IMR-90 (cell line): ENCODE results near the gene RGMB. TPM values are rescaled to one million over a fixed set of nuclear protein-coding genes. Genes with fewer than 3 reads are reported as not detected.

Source experiments
- ATAC-seq: fragments of 200-7000 bp; cut with Tn5 transposase; 2 replicates; pipeline ENCODE4 v1.9.1; 2020; ENCODE audit warnings: low read depth, mild to moderate bottlenecking, moderate library complexity
- BruUV-seq: library from RNA; stranded (reverse); fragments of 400-500 nt; replicated peaks from 2 replicates; lab custom pipeline; 2021; lab: Mats Ljungman, UMichigan
- CTCF ChIA-PET: fragments of 300-600 bp; formaldehyde crosslinking; extraction: SDS; loops from one replicate; lab custom pipeline; 2021; ENCODE audit warnings: antibody characterized with exemption; lab: Yijun Ruan, JAX
- POLR2A ChIA-PET: fragments of 300-600 bp; sonication (Branson Sonifier 250); formaldehyde crosslinking; loops from one replicate; lab custom pipeline; 2022; ENCODE audit warnings: antibody characterized with exemption; ENCODE audit not compliant: unreplicated experiment; lab: Charles Lee
- DNase-seq: peaks from one replicate; pipeline ENCODE4 v3.0.0; 2013
- H2AFZ ChIP-seq: replicated peaks from 2 replicates; pipeline ENCODE3; 2013; ENCODE audit warnings: low read length, mild to moderate bottlenecking; ENCODE audit not compliant: poor library complexity
- H2AK5ac ChIP-seq: 2 replicates; pipeline ENCODE4 v1.6.1; 2013; ENCODE audit warnings: low read depth, low read length, inconsistent platforms
- H2AK9ac ChIP-seq: replicated peaks from 2 replicates; pipeline ENCODE3; 2013; ENCODE audit warnings: mild to moderate bottlenecking, low read depth, low read length, moderate library complexity; ENCODE audit not compliant: poor library complexity
- H2BK120ac ChIP-seq: 2 replicates; pipeline ENCODE4 v1.6.1; 2013; ENCODE audit warnings: low read depth, low read length, inconsistent platforms
- H2BK15ac ChIP-seq: 3 replicates; pipeline ENCODE4 v1.6.1; 2013; ENCODE audit warnings: low read depth, low read length, inconsistent platforms
- H2BK20ac ChIP-seq: 2 replicates; pipeline ENCODE4 v1.6.1; 2013; ENCODE audit warnings: low read depth, mild to moderate bottlenecking, inconsistent platforms, low read length, moderate library complexity
- H2BK5ac ChIP-seq: 2 replicates; pipeline ENCODE4 v1.6.1; 2013; ENCODE audit warnings: mild to moderate bottlenecking, low read depth, low read length, inconsistent platforms; ENCODE audit not compliant: poor library complexity, severe bottlenecking
- H3K14ac ChIP-seq: replicated peaks from 2 replicates; pipeline ENCODE4 v1.6.1; 2013; ENCODE audit warnings: low read depth, low read length, inconsistent platforms
- H3K18ac ChIP-seq: 2 replicates; pipeline ENCODE4 v1.6.1; 2013; ENCODE audit warnings: low read depth, low read length, control low read depth
- H3K23ac ChIP-seq: 2 replicates; pipeline ENCODE4 v1.6.1; 2013; ENCODE audit warnings: low read depth, low read length, inconsistent platforms
- H3K27ac ChIP-seq: 2 replicates; pipeline ENCODE4 v1.5.1; 2013; ENCODE audit warnings: mild to moderate bottlenecking, control low read depth, low read length; ENCODE audit not compliant: insufficient read depth
- H3K27me3 ChIP-seq: 2 replicates; pipeline ENCODE4 v1.6.1; 2013; ENCODE audit warnings: low read length; ENCODE audit not compliant: control insufficient read depth, insufficient read depth
- H3K36me3 ChIP-seq: 2 replicates; pipeline ENCODE4 v1.6.1; 2013; ENCODE audit warnings: low read length, mixed read lengths; ENCODE audit not compliant: control insufficient read depth, insufficient read depth
- H3K4ac ChIP-seq: 2 replicates; pipeline ENCODE4 v1.6.1; 2013; ENCODE audit warnings: low read depth, low read length, inconsistent platforms
- H3K4me1 ChIP-seq: 2 replicates; pipeline ENCODE4 v1.6.1; 2013; ENCODE audit warnings: low read length, mixed read lengths; ENCODE audit not compliant: control insufficient read depth, insufficient read depth
- H3K4me2 ChIP-seq: 2 replicates; pipeline ENCODE4 v1.6.1; 2013; ENCODE audit warnings: low read depth, mild to moderate bottlenecking, control low read depth, low read length, moderate library complexity
- H3K4me3 ChIP-seq: 2 replicates; pipeline ENCODE4 v1.5.1; 2013; ENCODE audit warnings: low read depth, mild to moderate bottlenecking, control low read depth, low read length, moderate library complexity; ENCODE audit not compliant: insufficient read depth
- H3K56ac ChIP-seq: 2 replicates; pipeline ENCODE4 v1.6.1; 2013; ENCODE audit warnings: low read length, inconsistent platforms; ENCODE audit not compliant: insufficient read depth; ENCODE audit errors: extremely low read depth
- H3K79me1 ChIP-seq, 2 experiments: 2 replicates each; pipeline ENCODE4 v1.6.1; 2013; ENCODE audit warnings: low read length in 2 of 2, inconsistent platforms in 1 of 2, low read depth in 1 of 2
- H3K9ac ChIP-seq: 2 replicates; pipeline ENCODE4 v1.6.1; 2013; ENCODE audit warnings: low read depth, low read length, control low read depth
- H3K9me1 ChIP-seq: 2 replicates; pipeline ENCODE4 v1.6.1; 2013; ENCODE audit warnings: low read length, inconsistent platforms; ENCODE audit not compliant: insufficient read depth
- H3K9me3 ChIP-seq: 2 replicates; pipeline ENCODE4 v1.6.1; 2013; ENCODE audit warnings: low read length; ENCODE audit not compliant: control insufficient read depth, insufficient read depth
- H4K20me1 ChIP-seq: 2 replicates; pipeline ENCODE4 v1.6.1; 2013; ENCODE audit warnings: low read length, inconsistent platforms; ENCODE audit not compliant: insufficient read depth
- H4K5ac ChIP-seq: 2 replicates; pipeline ENCODE4 v1.6.1; 2013; ENCODE audit warnings: mild to moderate bottlenecking, low read depth, low read length, control low read depth
- H4K8ac ChIP-seq, 2 experiments: 2 replicates each; pipeline ENCODE4 v1.6.1; 2013; ENCODE audit warnings: low read depth in 2 of 2, low read length in 2 of 2, control low read depth in 1 of 2, inconsistent platforms in 1 of 2
- H4K91ac ChIP-seq: 2 replicates; pipeline ENCODE4 v1.6.1; 2013; ENCODE audit warnings: low read depth, low read length, inconsistent platforms; ENCODE audit not compliant: insufficient read depth
- BHLHE40 ChIP-seq: fragments of 150-350 bp; IDR thresholded peaks from 2 replicates; pipeline ENCODE4 v1.6.1; 2016; ENCODE audit warnings: mild to moderate bottlenecking, low read depth, low read length
- FOS ChIP-seq: fragments of 150-350 bp; IDR thresholded peaks from 2 replicates; pipeline ENCODE4 v1.6.1; 2016; ENCODE audit warnings: low read depth, low read length
- dilution Hi-C: fragments of 300-500 bp; cut with HindIII; formaldehyde crosslinking; loops from one replicate; pipeline ENCODE4 v1.14.3; 2018; ENCODE audit warnings: low sequenced_read_pairs; ENCODE audit not compliant: unreplicated experiment
- in situ Hi-C: fragments of 300-500 bp; cut with MboI; formaldehyde crosslinking; loops from 3 replicates; pipeline ENCODE4 v1.14.3; 2019; ENCODE audit warnings: low sequenced_read_pairs, inconsistent platforms, mixed read lengths
- intact Hi-C: fragments of 100-400 bp; cut with micrococcal nuclease; formaldehyde crosslinking; loops from 2 replicates; pipeline ENCODE4 v1.10.0; 2022
- polyA plus RNA-seq, 3 experiments: library from polyadenylated mRNA; depleted of rRNA; stranded (reverse); fragments of >200 nt; gene quantifications; 2 replicates each; pipeline ENCODE4 v1.2.3, GENCODE V29; 2012; ENCODE audit warnings: low replicate concordance in 1 of 3
- total RNA-seq: library from RNA; depleted of rRNA; stranded (reverse); fragments of >200 nt; gene quantifications from 2 replicates; pipeline ENCODE4 v1.2.3, GENCODE V29; 2012
- TF ChIP-seq, protein P1 (sequence below): fragments of 150-350 bp; IDR thresholded peaks from 2 replicates; pipeline ENCODE4 v1.6.1; 2017; ENCODE audit warnings: mild to moderate bottlenecking, antibody characterized with exemption, low read length, low read depth
- TF ChIP-seq, protein P2 (sequence below): fragments of 150-350 bp; IDR thresholded peaks from 2 replicates; pipeline ENCODE4 v1.6.1; 2016; ENCODE audit warnings: low read depth, mild to moderate bottlenecking, low read length, moderate library complexity, borderline replicate concordance

RGMB gene
- total and polyA plus RNA-seq, 2 of the 4 experiments (the other 2 are of a cell fraction), result 74.4 to 129 TPM

DNA sequence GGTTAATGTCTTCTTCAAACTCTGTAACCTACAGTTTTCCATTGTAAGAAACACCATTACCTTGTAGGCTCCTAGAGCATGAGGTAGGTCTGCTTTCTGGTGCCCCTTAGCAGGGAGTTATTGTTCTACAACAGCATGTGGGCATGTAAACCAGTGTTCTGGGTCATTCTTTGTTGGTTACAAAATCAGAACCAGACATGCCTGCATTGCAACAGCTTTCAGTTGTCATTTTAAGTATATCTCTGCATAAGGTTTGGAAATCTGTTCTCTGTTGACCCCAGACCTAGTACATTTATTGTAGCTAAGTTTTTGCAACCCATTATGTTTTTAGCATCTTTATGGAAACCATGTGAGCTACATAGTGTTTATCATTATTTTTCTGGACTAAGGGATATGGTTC, 10.9 kb downstream of the RGMB start:
- Histone ChIP-seq H2AFZ (no peak overlapping the region), H2BK20ac (no peak overlapping the region), H3K23ac (no peak overlapping the region; the same call in 1 of the 2 replicates), H3K27ac (no peak overlapping the region), H3K9ac (no peak overlapping the region), H4K91ac (no peak overlapping the region), H4K5ac (no peak overlapping the region), H3K36me3 (peaks cover 42% of the 10 kb centered on the region), H3K4me3 (no peak overlapping the region), H3K9me1 (peaks cover 32% of the 10 kb centered on the region), H4K20me1 (peaks cover 96% of the 10 kb centered on the region), H3K4me1 (peaks cover 34% of the 10 kb centered on the region), H2AK9ac (no peak overlapping the region), H3K4me2 (peak overlapping the region; percentile 50; the same call in 1 of the 2 replicates), H2BK5ac (no peak overlapping the region), H3K4ac (no peak overlapping the region), H3K27me3 (no peaks in the 10 kb centered on the region), H2BK120ac (no peak overlapping the region), H4K8ac (no peak overlapping the region), H3K14ac (no peak overlapping the region), H3K18ac (no peak overlapping the region), H3K79me1 (peaks cover 0 to 46% of the 10 kb centered on the region in 2 experiments; a peak in 3 of 4 replicates), H2AK5ac (no peak overlapping the region), H3K9me3 (no peaks in the 10 kb centered on the region), H3K56ac (no peak overlapping the region), H2BK15ac (no peak overlapping the region)
- POLR2A ChIA-PET, result interaction anchor here (0.6 kb wide), 1 partner anchor 1251 kb away, joined by 3 read pairs; no protein-coding TSS in a partner anchor
- dilution Hi-C loops (no loop called here), intact Hi-C loops (no loop called here), in situ Hi-C loops (loop anchor here (25.0 kb wide), 1 partner anchor 1247 kb away; no protein-coding TSS in a partner anchor)
- TF ChIP-seq FOS (no peak), BHLHE40 (no peak)
- TF ChIP-seq, protein P1, sequence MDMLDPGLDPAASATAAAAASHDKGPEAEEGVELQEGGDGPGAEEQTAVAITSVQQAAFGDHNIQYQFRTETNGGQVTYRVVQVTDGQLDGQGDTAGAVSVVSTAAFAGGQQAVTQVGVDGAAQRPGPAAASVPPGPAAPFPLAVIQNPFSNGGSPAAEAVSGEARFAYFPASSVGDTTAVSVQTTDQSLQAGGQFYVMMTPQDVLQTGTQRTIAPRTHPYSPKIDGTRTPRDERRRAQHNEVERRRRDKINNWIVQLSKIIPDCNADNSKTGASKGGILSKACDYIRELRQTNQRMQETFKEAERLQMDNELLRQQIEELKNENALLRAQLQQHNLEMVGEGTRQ, result no peak
- TF ChIP-seq, protein P2, sequence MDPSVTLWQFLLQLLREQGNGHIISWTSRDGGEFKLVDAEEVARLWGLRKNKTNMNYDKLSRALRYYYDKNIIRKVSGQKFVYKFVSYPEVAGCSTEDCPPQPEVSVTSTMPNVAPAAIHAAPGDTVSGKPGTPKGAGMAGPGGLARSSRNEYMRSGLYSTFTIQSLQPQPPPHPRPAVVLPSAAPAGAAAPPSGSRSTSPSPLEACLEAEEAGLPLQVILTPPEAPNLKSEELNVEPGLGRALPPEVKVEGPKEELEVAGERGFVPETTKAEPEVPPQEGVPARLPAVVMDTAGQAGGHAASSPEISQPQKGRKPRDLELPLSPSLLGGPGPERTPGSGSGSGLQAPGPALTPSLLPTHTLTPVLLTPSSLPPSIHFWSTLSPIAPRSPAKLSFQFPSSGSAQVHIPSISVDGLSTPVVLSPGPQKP, result no peak
- no peak for DNase-seq
- no peak for ATAC-seq
- CTCF ChIA-PET, result interaction anchor here (2.0 kb wide), 1 partner anchor 15 kb away, joined by 7 read pairs; no protein-coding TSS in a partner anchor
- BruUV-seq, result no TSS peak
